GM19467 (cell line): ENCODE data around the gene BAIAP2.

Experiments used
- ATAC-seq: cut with Tn5 transposase; IDR thresholded peaks from one replicate; pipeline ENCODE4 v1.9.1; 2021; ENCODE audit warnings: mild to moderate bottlenecking, moderate library complexity; ENCODE audit not compliant: unreplicated experiment

Gene BAIAP2

GRCh38 chr17:81050645-81051625 lies 16.0 kb downstream of the BAIAP2 start:
- no peak for ATAC-seq

- ATAC-seq: no peak
These were observed 17.4 kb downstream of the BAIAP2 start for GRCh38 chr17:81052199-81052997.

- ATAC-seq: no peak
These were observed 18.4 kb downstream of the BAIAP2 start for GRCh38 chr17:81053041-81053970.

- ATAC-seq: no peak
These were observed 19.4 kb downstream of the BAIAP2 start for GRCh38 chr17:81054308-81054707.

- ATAC-seq: no peak
These were observed 20.0 kb downstream of the BAIAP2 start for GRCh38 chr17:81054881-81055370.

- no peak for ATAC-seq
These were observed 21.4 kb downstream of the BAIAP2 start for GRCh38 chr17:81056312-81056711.

GRCh38 chr17:81057079-81057730 lies 22.3 kb downstream of the BAIAP2 start:
- no peak for ATAC-seq

GRCh38 chr17:81057777-81058176 lies 22.8 kb downstream of the BAIAP2 start:
- no peak for ATAC-seq

- ATAC-seq: no peak
These were observed 23.4 kb downstream of the BAIAP2 start for GRCh38 chr17:81058263-81058871.

- ATAC-seq: no peak
These were observed 24.1 kb downstream of the BAIAP2 start for GRCh38 chr17:81059026-81059425.

- ATAC-seq: no peak
These were observed 25.5 kb downstream of the BAIAP2 start for GRCh38 chr17:81060416-81060815.

- ATAC-seq: no peak
These were observed 26.2 kb downstream of the BAIAP2 start for GRCh38 chr17:81061027-81061735.

- ATAC-seq: no peak
These were observed 27.2 kb downstream of the BAIAP2 start for GRCh38 chr17:81062014-81062780.

- no peak for ATAC-seq
These were observed 28.4 kb downstream of the BAIAP2 start for GRCh38 chr17:81063106-81064093.

- ATAC-seq: no peak
These were observed 29.9 kb downstream of the BAIAP2 start for GRCh38 chr17:81064678-81065475.

GRCh38 chr17:81065500-81065899 lies 30.5 kb downstream of the BAIAP2 start:
- ATAC-seq: no peak
